Astrocyte (in vitro differentiated cells and primary cell): ENCODE data around the gene ANKRD44.

Experiments used
- EZH2 ChIP-seq: IDR thresholded peaks from 2 replicates; pipeline ENCODE4 v1.6.1; 2012; ENCODE audit warnings: mild to moderate bottlenecking, low read length, inconsistent platforms; ENCODE audit not compliant: insufficient read depth
- TF ChIP-seq, protein P1 (sequence below): IDR thresholded peaks from 2 replicates; pipeline ENCODE4 v1.5.1; 2011; ENCODE audit warnings: low read depth, mild to moderate bottlenecking, inconsistent platforms, low read length, moderate library complexity; ENCODE audit not compliant: insufficient read depth

DNA sequence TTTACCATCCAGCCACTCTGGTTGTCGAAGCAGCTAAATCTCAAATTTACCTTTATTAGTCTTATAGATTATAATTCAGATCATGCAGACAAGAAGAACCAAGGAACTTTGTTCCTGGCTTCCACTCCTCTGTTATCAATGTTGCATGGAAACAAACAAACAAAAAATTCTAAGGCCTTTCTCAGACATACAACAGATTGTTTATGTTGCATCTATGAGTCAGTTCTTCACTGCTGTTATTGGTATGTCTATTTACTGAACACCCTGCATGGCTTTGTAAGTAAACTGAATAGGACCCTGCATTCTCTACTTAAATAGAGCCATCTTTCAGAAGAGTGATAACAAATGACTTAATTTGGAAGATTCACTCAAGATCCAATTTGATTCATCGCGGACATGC, 1.6 kb upstream of the ANKRD44 start:
- TF ChIP-seq, protein P1, sequence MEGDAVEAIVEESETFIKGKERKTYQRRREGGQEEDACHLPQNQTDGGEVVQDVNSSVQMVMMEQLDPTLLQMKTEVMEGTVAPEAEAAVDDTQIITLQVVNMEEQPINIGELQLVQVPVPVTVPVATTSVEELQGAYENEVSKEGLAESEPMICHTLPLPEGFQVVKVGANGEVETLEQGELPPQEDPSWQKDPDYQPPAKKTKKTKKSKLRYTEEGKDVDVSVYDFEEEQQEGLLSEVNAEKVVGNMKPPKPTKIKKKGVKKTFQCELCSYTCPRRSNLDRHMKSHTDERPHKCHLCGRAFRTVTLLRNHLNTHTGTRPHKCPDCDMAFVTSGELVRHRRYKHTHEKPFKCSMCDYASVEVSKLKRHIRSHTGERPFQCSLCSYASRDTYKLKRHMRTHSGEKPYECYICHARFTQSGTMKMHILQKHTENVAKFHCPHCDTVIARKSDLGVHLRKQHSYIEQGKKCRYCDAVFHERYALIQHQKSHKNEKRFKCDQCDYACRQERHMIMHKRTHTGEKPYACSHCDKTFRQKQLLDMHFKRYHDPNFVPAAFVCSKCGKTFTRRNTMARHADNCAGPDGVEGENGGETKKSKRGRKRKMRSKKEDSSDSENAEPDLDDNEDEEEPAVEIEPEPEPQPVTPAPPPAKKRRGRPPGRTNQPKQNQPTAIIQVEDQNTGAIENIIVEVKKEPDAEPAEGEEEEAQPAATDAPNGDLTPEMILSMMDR = no peak
- TF ChIP-seq EZH2 = no peak
